ENCODE results near the gene NR4A1.

NR4A1 gene

DNA sequence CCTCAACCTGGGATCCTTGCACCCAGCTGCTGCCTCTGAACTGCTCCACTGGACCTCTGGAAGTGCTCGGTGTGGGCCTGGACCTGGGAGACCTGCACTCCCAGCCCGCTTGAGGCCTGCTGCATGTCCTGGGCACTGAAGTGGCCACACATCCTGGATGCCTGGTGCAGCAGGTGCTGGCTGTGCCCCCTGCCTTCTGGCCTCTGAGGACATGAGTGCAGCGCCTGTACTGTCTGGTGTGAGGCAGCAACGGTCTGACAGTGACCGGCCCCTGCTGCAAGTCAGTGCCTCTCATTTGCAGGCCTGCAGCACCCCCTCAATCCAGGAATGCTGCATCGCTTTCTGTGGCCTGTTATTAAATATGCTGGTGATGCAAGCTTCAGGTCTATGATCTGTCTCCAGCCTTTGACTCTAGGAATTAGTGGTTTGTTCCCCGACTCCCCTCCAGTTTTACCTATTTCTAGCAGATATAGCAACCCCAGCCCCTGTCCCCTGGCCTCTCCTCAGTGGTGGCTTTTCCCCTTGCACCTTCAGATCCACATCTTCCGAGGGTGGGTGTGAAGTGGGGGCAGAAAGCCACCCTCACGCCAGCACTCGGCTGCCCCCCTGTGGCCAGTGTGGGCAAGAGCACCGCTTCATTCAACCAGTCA, 31.9 kb downstream of the NR4A1 start:
- TF ChIP-seq SIN3A (IDR thresholded peaks at IDR 0.05; ENCODE audit: borderline replicate concordance, insufficient read depth, low read length) = no peak
- TF ChIP-seq, protein P1, sequence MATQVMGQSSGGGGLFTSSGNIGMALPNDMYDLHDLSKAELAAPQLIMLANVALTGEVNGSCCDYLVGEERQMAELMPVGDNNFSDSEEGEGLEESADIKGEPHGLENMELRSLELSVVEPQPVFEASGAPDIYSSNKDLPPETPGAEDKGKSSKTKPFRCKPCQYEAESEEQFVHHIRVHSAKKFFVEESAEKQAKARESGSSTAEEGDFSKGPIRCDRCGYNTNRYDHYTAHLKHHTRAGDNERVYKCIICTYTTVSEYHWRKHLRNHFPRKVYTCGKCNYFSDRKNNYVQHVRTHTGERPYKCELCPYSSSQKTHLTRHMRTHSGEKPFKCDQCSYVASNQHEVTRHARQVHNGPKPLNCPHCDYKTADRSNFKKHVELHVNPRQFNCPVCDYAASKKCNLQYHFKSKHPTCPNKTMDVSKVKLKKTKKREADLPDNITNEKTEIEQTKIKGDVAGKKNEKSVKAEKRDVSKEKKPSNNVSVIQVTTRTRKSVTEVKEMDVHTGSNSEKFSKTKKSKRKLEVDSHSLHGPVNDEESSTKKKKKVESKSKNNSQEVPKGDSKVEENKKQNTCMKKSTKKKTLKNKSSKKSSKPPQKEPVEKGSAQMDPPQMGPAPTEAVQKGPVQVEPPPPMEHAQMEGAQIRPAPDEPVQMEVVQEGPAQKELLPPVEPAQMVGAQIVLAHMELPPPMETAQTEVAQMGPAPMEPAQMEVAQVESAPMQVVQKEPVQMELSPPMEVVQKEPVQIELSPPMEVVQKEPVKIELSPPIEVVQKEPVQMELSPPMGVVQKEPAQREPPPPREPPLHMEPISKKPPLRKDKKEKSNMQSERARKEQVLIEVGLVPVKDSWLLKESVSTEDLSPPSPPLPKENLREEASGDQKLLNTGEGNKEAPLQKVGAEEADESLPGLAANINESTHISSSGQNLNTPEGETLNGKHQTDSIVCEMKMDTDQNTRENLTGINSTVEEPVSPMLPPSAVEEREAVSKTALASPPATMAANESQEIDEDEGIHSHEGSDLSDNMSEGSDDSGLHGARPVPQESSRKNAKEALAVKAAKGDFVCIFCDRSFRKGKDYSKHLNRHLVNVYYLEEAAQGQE (IDR thresholded peaks at IDR 0.05; ENCODE audit: insufficient read depth in 1 of 2, low read depth in 2 of 2, low read length in 2 of 2) = no peak

DNA sequence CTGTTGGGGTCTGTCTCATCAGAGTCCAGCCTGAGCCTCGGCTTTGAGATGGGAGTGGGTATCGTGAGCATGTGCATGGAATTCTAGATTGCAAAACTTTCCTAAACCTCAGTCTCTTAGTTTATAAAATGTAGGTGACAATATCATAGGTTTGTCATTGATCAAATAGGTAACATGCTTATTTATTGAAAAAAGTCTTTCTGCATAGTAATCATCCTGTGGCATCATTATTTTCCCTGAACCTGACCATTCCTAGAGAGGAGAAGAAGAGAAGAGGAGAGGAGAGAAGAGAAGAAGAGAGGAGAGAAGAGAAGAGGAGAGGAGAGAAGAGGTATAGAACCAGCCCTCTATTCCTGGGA, 32.4 kb downstream of the NR4A1 start:
- TF ChIP-seq, protein P1 (IDR thresholded peaks at IDR 0.05; ENCODE audit: insufficient read depth in 1 of 2, low read depth in 2 of 2, low read length in 2 of 2) = no peak
- TF ChIP-seq SIN3A (IDR thresholded peaks at IDR 0.05; ENCODE audit: borderline replicate concordance, insufficient read depth, low read length) (no peak), TAF1 (IDR thresholded peaks at IDR 0.05; ENCODE audit: borderline replicate concordance, insufficient read depth, low read length) (no peak), FOXP2 (optimal IDR thresholded peaks at IDR 0.05; ENCODE audit: borderline replicate concordance, extremely low read depth, extremely low read length, insufficient read depth) (no peak), POLR2AphosphoS5 (IDR thresholded peaks at IDR 0.05; ENCODE audit: low read depth, low read length) (no peak)

DNA sequence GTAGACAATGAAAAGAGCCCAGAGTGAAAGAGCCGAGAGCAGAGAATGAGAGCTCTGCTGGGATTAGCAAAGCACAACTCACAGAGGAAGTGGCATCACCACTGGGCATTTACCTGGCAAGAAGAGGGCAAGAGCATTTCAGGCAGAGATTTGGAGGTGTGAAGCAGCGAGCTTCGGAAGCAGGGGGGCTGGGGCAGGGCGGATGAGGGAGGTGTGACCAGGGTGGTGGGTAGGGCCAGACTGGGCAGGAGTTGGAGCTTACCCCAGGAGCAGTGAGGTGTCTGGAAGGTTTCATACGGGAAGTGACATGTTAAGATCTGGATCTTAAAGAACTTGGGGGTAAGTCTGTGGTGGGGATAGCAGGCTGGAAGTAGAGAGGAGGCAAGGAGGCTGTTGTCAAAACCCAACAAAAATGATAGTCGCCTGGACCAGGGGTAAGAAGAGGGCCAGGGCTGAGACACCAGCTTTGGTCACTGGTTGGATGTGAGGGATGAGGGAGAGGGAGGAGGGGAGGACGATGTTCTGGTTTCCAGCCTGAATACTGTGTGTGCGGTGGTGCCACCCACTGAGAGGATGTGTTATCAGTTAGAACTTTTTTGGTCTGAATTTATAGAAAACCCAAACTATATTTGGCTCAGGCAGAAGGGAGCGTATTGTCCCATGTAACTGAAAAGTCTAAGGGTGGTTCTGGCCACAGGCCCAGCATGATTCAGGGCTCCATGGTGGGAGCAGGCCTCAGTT, 33.4 kb downstream of the NR4A1 start:
- TF ChIP-seq TAF1 (IDR thresholded peaks at IDR 0.05; ENCODE audit: borderline replicate concordance, insufficient read depth, low read length) = no peak

DNA sequence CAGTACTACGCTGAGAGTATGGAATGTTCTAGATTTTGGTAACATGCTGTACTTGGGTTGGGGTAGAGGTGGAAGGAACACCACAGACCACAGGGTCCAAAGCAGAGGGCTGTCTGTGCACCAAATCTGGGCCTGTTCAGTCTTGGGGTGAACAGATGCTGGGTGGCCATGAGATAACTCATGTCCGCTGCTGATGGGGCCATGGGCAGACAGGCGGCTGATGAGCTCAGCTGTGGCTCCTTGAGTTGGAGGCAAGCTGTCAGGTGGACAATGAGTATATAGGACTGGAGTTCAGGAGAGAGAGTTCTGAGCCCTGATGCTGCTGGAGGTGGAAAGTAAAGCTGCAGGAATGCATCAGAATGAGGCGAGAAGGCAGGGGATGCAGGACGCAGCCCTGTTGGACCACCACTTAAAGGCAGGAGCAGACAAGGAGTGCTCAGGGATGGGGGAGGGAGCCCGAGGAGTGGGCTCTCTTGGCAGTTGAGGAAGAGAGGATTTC, 34.5 kb downstream of the NR4A1 start:
- no peak for TF ChIP-seq SIN3A (IDR thresholded peaks at IDR 0.05; ENCODE audit: borderline replicate concordance, insufficient read depth, low read length)
- TF ChIP-seq, protein P1 (IDR thresholded peaks at IDR 0.05; ENCODE audit: insufficient read depth in 1 of 2, low read depth in 2 of 2, low read length in 2 of 2) = no peak
- no peak for TF ChIP-seq TAF1 (IDR thresholded peaks at IDR 0.05; ENCODE audit: borderline replicate concordance, insufficient read depth, low read length)
- no peak for TF ChIP-seq POLR2AphosphoS5 (IDR thresholded peaks at IDR 0.05; ENCODE audit: low read depth, low read length)
- TF ChIP-seq FOXP2 (optimal IDR thresholded peaks at IDR 0.05; ENCODE audit: borderline replicate concordance, extremely low read depth, extremely low read length, insufficient read depth) = no peak

DNA sequence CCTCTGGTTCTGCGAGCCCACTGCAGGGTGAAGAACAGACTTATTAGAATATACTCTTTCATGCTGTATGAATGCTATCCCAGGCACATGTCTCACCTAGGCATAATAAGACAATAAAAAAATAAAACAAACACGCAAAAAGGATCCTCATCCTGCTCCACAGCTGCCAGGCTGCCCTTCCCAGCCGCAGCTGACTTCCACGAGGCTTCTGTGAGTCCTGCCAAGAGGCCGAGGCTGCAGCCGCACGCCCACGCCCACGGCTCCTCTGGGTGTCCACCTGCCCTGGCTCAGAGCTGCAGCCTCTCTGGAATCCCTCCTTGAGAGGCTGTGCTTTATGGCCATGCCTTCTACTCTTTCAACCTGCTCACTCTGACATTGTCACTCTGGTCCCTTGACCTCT, 35.1 kb downstream of the NR4A1 start:
- no peak for TF ChIP-seq SIN3A (IDR thresholded peaks at IDR 0.05; ENCODE audit: borderline replicate concordance, insufficient read depth, low read length)
- no peak for TF ChIP-seq POLR2AphosphoS5 (IDR thresholded peaks at IDR 0.05; ENCODE audit: low read depth, low read length)
- TF ChIP-seq, protein P1 (IDR thresholded peaks at IDR 0.05; ENCODE audit: insufficient read depth in 1 of 2, low read depth in 2 of 2, low read length in 2 of 2) = no peak
- no peak for TF ChIP-seq TAF1 (IDR thresholded peaks at IDR 0.05; ENCODE audit: borderline replicate concordance, insufficient read depth, low read length)
- no peak for TF ChIP-seq FOXP2 (optimal IDR thresholded peaks at IDR 0.05; ENCODE audit: borderline replicate concordance, extremely low read depth, extremely low read length, insufficient read depth)

All from PFSK-1 (cell line).